Ishikawa (cell line): ENCODE data around the gene CLPX.

Experiments
- CEBPB ChIP-seq: IDR thresholded peaks from 2 replicates; pipeline ENCODE4 v1.6.1; 2012
- CREB1 ChIP-seq: IDR thresholded peaks from 2 replicates; pipeline ENCODE4 v1.6.1; 2012; ENCODE audit warnings: low read depth
- EGR1 ChIP-seq: IDR thresholded peaks from 2 replicates; pipeline ENCODE4 v1.6.1; 2012
- EP300 ChIP-seq: IDR thresholded peaks from 2 replicates; pipeline ENCODE4 v1.6.1; 2012; ENCODE audit warnings: borderline replicate concordance
- FOXM1 ChIP-seq: IDR thresholded peaks from 2 replicates; pipeline ENCODE4 v1.6.1; 2012; ENCODE audit warnings: low read depth, borderline replicate concordance
- MAX ChIP-seq: IDR thresholded peaks from 2 replicates; pipeline ENCODE4 v1.6.1; 2012
- NFIC ChIP-seq: IDR thresholded peaks from 2 replicates; pipeline ENCODE4 v1.6.1; 2012
- RAD21 ChIP-seq: IDR thresholded peaks from 2 replicates; pipeline ENCODE4 v1.6.1; 2012; ENCODE audit warnings: low read depth
- REST ChIP-seq: IDR thresholded peaks from 2 replicates; pipeline ENCODE4 v1.6.1; 2012; ENCODE audit warnings: low read depth, mild to moderate bottlenecking
- TAF1 ChIP-seq: IDR thresholded peaks from 2 replicates; pipeline ENCODE4 v1.6.1; 2012; ENCODE audit warnings: low read depth, mild to moderate bottlenecking
- TCF12 ChIP-seq: IDR thresholded peaks from 2 replicates; pipeline ENCODE4 v1.6.1; 2012; ENCODE audit warnings: low read depth
- TEAD4 ChIP-seq: IDR thresholded peaks from 2 replicates; pipeline ENCODE4 v1.6.1; 2012
- USF1 ChIP-seq: IDR thresholded peaks from 2 replicates; pipeline ENCODE4 v1.6.1; 2012
- YY1 ChIP-seq: IDR thresholded peaks from 2 replicates; pipeline ENCODE4 v1.6.1; 2012; ENCODE audit warnings: low read depth
- ZBTB7A ChIP-seq: IDR thresholded peaks from 2 replicates; pipeline ENCODE4 v1.6.1; 2012; ENCODE audit warnings: low read depth

Gene CLPX

DNA sequence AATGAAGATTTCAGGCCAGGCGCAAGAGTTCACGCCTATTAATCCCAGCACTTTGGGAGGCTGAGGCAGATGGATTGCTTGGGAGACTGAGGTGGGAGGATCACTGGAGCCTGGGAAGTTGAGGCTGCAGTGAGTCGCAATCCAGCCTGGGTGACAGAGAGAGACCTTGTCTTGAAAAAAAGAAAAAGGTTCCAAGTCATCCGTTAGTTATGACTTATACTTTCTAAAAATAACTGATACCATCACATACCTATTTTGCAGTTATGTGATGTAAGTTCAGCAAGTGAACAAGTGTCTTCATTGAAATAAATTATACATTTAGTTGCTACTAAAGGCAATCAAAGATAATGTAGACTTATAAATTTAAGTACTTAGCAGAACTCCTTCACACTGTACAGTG lies 22.1 kb downstream of the CLPX start:
- no peak for TF ChIP-seq TEAD4
- no peak for TF ChIP-seq RAD21
- TF ChIP-seq USF1, result no peak
- TF ChIP-seq NFIC, result no peak
- TF ChIP-seq CREB1, result no peak
- no peak for TF ChIP-seq MAX
- TF ChIP-seq CEBPB, result no peak
- no peak for TF ChIP-seq YY1
- TF ChIP-seq FOXM1, result no peak
- TF ChIP-seq EP300, result no peak
- no peak for TF ChIP-seq REST
- TF ChIP-seq TAF1, result no peak
- no peak for TF ChIP-seq EGR1
- TF ChIP-seq TCF12, result no peak
- TF ChIP-seq ZBTB7A, result no peak

- TF ChIP-seq CREB1 (no peak), MAX (no peak), TEAD4 (no peak), EP300 (no peak), RAD21 (no peak), REST (no peak), NFIC (0 out of 2 replicates have a peak, but pooled peaks have one; percentile 25)
Measured at GRCh38 chr15:65156692-65157091, 28.4 kb downstream of the CLPX start.

DNA sequence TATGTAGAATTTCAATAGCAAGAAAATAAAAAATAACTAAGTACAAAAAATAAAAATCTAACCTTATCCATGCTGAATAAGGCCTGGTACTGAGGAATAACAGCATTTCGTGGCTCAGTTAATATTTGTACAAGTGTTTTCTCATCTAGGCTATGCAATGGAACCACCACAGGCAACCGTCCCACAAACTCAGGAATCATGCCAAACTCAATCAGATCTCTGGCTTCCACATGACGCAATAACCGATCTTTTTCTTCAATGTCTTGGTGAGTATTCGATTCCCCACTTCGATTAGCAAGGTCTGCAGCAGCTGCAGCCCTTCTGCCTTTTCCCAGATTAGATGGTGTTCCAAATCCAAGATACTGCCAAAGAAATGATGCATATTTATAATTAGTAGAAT lies 30.4 kb downstream of the CLPX start:
- TF ChIP-seq MAX (no peak), EGR1 (no peak), FOXM1 (no peak), ZBTB7A (no peak), CEBPB (no peak), REST (no peak), YY1 (no peak), TEAD4 (no peak), TAF1 (no peak), NFIC (no peak), USF1 (no peak), EP300 (no peak), TCF12 (no peak), RAD21 (no peak), CREB1 (no peak)

GRCh38 chr15:65147902-65148301 lies 37.2 kb downstream of the CLPX start:
- TF ChIP-seq ZBTB7A (no peak), CEBPB (no peak), EGR1 (no peak), NFIC (no peak), EP300 (no peak), CREB1 (no peak), RAD21 (no peak), TEAD4 (no peak), TAF1 (no peak), YY1 (no peak), FOXM1 (no peak), USF1 (no peak), REST (no peak)
